Limb (tissue), 2 donors: ENCODE measurements around the gene TBC1D14.
"Not testable (repeated sequence)": the region's sequence is repeated elsewhere in the genome, so short reads cannot be mapped to it uniquely, and the experiment has no call there.

Experiments
- DNase-seq, 2 donors: peaks; one replicate each; pipeline ENCODE4 v3.0.0-alpha.2; 2016; ENCODE audit errors: extremely low spot score in 2 of 2

Gene TBC1D14

DNA sequence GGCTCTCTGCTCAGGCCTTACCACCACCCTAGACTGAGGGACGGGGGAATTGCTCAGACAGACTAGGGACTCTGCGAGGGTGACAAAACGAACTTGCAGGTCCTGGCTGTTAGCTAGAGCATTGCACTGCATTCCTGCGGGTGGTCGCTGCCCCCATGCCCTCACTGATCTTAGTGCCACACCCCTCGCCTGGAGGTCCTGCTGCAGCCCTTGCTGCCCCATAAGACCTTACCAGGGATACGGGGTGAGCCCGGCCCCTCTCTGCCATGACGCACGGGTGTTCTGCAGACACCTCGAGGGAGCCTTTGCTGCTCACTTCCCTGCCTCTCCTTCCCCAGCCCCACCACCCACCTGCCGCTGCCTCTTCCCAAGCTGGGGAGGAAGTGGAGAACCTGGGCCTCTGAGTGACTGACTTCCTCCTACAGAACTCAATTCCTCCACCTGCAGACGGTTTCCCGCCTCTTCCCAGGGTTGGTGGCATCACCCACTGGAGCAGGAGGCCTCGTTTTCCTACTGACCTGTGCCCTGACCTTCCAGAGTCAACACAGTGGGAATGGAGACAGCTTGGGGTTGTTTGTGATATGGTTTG, 19.8 kb upstream of the TBC1D14 start:
- no peak for DNase-seq

DNA sequence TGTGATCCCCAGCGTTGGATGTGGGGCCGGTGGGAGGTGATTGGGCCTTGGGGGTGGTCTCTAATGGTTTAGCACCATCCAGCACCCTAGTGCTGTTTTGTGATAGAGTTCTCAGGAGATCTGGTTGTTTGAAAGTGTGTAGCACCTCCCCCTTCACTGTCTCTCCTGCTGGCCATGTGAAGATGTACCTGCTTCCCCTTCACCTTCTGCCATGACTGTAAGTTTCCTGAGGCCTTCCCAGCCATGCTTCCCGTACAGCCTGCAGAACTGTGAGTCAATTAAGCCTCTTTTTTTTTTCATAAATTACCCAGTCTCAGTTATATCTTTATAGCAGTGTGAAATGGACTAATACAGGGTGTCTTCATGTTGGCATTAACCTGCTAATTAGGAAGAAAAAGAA, 19.3 kb upstream of the TBC1D14 start:
- DNase-seq: no peak

DNA sequence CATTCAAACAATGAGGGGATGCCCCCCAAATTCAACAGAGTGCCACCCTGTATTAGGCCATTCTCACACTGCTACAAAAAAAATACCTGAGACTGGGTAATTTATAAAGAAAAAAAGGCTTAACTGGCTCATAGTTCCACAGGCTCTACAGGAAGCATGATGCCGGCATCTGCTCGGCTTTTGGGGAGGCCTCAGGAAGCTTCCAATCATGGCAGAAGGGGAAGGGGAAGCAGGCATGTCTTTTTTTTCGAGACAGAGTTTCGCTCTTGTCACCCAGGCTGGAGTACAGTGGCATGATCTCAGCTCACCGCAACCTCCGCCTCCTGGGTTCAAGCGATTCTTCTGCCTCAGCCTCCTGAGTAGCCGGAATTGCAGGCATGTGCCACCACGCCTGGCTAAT, 18.7 kb upstream of the TBC1D14 start:
- DNase-seq: not testable (repeated sequence)

DNA sequence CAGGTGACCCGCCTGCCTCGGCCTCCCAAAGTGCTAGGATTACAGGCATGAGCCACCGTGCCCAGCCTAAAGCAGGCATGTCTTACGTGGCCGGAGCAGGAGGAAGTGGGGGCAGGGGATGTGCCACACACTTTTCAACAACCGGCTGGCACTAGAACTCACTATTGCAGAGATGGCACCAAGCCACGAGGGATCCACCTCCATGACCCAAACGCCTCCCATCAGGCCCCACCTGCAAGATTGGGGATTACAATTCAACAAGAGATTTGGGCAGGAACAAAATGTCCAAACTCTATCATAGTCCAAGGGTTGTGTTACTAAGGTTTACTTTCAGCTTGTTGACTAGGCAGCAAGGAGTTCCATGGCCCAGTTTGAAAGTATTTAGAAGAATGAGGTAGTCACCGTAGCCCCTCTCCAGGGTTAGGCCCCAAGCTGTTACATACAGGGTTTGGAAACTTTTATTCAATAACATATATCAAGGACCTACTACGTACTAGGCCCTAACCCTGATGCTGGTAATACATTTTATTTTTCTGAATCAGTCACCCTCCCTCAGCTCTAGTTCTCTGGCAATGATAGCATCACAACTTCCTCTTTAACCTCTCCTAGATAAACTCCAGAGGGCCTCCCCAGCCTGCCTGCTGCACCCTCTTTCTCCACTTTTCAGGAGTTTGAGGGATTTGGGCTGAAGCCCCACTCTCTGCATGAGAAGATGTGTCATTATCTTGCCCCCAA, 18.0 kb upstream of the TBC1D14 start:
- no peak for DNase-seq

DNA sequence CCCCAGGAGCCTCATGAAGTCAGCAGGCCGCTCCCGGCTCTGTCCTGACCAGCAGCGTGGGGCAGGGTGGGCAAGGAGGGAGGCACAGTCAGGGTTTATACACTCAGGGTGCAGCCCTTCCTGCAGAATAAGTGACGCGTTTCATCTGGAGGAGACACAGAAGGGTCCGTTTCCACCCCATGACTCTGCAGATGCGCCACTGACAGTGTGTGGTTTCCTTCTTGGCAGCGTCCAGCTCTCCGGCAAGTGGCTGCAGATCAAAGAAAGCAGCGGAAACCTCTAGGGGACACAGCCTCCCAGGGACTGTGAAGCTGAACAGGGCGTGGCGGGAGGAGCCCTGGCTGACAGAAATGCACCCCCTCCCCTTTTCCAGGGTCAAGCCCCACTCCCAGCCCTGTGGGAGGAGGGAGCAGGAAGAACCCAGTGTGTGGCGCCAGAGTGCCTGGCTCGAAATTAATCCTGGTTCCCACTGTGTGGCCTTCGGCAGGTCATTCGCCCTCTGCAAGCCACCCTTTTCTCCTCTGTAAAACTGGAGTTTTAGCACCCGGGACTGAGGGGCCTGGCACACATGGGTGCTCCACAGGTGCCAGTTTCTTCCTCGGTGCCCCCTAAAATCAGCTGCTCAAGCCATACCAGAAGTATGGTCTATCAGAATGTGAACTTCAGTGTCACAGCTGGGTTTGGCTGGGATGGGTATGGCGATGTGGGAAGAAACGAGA, 17.3 kb upstream of the TBC1D14 start:
- DNase-seq: no peak

DNA sequence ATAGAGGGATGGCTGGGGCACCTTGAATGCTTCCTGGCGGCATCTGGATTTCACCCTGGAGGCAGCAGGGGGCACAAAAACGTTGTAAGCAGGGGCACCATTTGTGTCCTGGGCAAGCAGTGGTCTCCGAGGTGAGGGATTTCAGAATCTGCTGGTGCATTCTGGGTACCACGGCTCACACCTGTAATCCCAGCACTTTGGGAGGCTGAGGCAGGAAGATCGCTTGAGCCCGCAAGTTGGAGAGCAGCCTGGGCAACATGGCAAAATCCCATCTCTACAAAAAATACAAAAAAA, 16.8 kb upstream of the TBC1D14 start:
- no peak for DNase-seq

DNA sequence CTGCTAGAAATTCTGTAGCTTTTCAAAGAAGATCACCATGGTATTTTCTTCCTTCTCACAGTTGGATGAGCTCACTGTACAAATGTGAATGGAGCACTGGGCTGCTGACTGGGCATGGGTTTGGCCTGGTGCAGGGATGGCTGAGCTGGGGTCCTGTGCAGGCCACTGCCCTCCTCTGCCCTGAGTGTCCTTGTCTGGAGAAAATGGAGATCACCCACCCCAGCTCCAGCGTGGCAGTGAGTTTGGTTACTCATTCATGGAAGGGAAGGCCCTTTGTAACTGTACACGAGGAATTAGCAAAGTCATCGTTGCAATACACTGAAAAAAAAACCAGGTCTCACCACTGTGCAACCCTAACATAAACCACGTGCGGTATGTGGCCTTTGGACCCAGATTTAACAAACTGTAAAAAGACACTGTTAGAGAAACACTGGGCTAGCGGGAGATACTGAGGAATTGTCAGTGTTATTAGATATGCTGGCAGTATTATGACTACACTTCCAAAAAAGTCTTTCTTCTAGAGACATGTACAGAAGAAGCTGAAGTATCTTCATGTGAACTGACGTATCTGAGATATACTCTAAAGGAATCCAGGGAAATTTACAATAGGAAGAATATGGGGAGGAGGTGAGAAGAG, 16.1 kb upstream of the TBC1D14 start:
- no peak for DNase-seq

DNA sequence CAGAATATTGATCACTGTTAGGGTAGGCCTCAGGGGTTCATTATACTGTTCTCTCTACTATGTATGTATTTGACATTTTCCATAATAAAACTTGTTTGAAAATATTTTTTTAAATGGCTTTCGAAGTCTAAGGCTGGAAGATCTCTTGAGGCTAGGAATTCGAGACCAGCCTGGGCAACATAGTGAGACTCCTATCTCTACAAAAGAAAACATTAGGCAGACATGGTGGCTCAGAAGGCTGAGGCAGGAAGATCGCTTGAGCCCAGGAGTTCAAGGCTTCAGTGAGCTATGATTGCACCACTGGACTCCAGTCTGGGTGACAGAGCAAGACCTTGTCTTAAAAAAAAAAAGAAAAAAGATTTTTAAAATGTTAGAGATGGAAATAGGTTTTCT, 15.5 kb upstream of the TBC1D14 start:
- DNase-seq: no peak

DNA sequence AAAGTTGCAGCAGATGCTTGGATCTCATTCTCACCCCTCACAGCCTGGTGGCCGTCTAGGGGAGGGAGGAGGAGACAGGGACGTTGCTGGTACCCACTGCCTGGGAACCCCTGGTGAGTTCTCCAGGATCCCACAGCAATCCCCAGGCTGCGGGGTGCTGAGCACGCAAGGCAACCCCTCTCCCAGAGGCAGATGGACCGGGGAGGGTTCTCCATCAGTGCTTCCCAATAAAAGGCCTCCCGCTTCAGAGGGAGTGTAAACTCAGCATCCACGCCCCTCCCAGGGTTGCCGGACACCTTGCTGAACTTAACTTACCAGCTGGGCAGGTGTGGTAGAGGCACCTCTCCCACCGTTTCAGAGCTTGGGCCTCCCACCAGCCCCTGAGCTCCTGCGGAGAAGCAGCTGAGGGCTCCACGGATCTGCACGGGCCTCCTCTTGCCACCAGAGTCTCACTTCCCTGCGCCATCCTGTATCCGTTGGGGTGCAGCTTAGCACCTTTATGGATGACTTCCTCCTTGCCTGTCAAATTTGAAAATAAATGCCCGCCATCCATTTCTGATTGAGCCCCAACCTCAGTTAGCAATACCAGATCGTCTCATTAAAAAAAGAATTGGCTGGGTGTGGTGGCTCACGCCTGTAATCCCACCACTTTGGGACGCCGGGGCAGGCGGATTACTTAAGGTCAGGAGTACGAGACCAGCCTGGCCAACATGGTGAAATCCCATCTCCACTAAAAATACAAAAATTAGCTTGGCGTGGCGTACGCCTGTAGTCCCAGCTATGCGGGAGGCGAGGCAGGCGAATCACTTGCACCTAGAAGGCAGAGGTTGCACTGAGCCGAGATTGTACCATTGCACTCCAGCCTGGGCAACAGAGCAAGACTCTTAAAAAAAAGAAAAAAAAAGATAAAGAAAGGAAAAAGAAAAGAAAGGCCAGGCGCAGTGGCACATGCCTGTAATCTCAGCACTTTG, 14.8 kb upstream of the TBC1D14 start:
- DNase-seq: no peak

DNA sequence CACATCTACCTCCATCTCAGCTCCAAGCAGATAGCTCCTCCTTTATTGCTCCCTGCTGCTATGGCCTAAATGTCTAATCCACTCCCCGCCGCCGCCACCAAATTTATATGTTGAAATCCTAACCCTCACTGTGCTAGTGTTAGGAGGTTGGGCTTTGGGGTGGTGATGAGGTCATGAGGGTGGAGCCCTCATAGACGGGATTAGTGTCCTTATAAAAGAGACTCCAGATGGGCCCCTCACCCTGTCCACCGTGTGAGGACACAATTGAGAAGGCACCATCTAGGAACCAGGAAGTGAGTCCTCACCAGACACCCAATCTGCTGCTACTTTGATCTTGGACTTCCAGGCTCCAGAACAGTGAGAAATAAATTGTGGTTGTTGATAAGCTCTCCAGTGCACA, 13.6 kb upstream of the TBC1D14 start:
- no peak for DNase-seq

DNA sequence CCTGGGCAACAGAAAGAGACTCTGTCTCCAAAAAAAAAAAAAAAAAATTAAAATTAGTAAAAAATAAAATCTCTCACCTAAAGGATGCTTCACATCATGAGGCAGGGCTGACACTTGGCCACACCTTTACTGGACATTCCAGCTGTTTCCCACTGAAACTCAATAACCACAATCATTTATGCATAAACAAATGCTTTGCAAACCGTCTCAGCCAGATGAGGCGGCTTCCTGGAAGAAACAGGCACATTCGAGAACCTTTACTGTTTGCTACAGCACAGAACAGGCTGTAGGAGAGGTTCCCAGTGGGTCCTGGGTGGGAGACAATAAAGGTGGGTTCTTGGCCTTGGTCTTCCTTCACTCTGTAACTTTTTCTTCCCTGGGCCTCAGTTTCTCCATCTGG, 10.9 kb upstream of the TBC1D14 start:
- DNase-seq: no peak

DNA sequence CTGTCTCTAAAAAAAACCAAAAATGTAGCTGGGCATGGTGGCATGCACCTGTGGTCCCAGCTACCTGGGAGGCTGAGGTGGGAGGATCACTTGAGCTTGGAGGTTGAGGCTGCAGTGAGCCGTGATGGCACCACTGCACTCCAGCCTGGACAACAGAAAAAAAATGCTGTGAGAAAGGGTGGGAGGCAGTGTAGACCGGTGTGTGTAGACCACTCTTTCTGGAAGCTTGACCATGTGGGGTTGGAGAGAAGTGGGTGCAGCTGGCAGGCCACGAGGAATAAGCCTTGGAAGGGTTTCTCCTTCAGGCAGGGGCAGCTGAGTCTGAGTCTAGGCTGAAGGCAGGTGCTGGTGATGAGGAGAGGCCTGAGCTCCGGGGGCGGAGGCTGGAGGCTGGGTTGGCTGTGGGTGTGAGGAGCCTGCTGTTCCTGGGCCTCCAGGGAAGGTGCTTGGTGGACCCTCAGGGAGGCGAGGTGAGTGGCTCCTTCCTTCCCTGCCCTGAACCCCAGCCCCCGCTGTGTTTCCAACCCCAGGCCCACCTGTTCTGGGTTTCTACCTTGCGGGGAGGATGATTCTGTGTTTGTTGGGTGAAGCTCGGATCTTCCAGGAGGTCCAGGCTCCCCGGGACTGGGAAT, 9.3 kb upstream of the TBC1D14 start:
- DNase-seq: no peak

DNA sequence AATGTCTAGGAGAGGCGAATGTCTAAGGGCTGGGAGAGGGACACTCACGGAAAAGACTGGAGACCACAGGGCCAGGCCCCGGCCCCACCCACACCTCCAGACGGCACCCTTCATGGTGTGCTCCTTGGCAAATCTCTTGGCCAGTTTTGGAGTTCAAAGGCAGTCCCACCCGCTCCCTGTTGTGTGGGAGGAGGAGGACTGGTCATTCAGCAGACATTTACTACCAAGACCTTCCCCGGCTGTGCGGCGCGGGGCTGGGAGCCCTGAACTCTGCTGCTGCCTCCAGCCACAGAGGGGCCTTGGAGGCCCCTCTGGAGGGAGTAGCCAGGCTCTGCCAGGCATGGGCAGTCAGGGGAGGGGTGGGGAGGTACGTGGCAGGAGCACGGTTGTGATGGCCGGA, 8.7 kb upstream of the TBC1D14 start:
- DNase-seq: no peak

DNA sequence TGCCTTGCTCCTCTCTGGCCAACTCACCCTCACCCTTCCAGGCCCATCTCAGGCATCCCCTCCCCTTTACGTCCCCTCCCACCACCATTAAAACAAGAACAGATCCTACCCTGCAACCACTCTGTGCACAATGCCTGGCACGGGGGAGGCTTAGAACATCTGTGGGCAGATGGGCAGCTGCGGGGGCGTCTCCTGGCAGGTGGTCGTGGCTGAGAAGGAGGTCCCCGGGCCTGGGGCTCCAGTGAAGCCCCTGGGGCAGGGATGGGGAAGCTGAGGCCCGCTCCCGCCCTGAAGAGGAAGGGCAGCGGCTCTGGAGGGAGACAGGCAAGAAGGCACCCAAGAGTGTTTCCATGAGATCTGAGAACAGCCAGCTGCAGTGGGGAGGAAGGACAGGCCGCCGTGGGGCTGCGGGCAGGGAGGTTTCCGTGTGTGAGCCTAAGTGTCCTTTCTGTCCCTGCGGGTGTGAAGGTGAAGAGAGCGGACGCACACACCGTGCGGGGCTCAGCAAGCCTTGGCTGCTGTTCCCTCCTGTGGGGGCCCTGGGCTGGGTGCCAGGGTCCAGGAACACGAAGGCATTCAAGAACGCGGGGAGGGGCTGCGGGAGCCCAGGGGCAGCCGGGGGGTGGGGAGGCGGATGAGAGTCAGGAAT, 7.8 kb upstream of the TBC1D14 start:
- DNase-seq: no peak

DNA sequence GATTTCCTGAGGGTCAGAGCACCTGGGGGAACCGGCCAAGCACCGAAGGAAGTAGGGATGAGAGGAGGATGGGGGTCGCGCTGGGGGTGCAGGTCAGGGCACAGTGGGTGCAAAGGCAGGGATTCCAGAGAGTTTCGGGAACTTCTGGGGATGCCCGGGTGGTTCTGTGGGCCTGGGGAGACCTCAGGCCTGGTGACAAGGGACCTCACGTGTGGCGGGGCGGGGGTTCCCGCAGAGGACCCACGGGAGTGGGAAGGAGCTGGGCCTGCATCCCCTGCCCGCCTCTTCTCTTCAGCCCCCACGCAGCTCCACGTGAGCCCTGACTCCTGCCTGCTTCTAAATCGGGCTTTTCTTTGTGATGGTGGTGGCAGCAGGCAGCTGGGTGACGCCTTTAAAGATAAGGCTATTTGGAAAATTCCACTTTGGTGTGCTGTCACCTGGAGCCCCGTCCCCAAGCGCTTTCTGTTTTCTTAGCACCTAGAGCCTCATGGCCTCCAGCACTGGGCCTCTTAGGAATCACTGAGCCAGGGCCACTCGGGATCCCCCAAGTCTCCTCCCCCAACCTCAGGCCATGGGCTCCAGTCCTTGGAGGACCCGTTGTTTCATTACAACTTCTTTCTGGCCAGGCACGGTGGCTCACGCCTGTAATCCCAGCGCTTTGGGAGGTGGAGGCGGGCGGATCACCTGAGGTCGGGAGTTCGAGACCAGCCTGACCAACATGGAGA, 7.1 kb upstream of the TBC1D14 start:
- DNase-seq: no peak

DNA sequence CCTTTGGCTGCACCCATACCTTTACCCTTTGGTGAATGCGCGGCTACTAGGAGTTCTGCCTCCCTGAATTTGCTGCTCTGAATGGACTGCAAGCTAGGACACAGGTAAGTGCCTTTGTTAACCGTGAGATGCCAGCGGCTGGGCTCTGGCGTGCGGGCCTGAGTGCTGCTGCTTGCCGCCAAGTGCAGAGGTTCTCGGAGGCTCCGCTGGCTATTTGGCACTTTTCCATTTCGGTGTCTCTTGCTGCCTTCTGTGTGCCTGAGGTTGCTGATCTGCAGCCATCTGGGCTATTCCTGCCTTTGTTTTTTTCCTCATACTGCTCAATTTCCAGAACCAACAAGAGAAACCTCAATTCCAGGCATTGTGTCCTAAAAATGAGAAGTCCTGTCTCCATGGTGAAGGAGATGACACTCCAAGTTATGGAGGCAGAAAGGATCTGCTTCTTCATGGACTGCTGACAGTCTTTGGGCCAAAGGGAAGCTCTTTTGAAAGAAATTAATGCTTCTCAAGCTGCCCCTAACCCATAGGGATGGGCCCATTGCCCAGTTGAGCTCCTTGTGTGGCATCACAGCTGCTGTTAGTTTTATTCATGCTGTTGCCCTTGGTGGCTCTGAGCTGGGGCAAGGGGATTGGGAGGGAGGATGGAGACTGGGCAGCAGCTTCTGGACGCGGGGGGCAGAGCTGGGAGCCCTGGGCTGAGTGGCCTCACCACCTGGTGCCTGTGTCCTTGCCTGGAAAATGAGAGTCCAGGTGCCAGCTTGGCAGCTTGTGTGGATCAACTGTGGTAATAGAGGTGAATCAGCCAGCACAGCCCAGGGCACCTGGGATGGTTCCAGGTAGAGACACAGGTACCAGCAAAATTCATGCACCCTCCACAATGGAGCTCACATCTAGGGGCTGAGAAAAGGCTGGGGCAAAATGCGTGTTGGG, 3.8 kb upstream of the TBC1D14 start:
- no peak for DNase-seq

DNA sequence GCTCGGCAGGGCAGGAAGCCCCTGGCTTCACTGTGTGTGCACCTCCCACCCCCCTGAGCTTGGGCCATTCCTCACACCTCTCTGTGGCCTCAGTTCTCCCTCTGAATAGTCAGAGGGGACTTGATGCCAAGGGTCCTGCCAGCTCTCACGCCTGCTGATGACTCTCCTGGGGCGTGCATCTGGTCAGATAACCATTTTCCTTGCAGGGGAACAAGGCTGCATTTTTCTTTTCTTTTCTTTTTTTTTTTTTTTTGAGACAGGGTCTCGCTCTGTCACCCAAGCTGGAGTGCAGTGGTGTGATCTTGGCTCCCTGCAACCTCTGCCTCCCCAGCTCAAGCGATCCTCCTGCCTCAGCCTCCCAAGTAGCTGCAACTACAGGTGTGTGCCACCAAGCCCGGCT, 3.1 kb upstream of the TBC1D14 start:
- DNase-seq: not testable (repeated sequence)

DNA sequence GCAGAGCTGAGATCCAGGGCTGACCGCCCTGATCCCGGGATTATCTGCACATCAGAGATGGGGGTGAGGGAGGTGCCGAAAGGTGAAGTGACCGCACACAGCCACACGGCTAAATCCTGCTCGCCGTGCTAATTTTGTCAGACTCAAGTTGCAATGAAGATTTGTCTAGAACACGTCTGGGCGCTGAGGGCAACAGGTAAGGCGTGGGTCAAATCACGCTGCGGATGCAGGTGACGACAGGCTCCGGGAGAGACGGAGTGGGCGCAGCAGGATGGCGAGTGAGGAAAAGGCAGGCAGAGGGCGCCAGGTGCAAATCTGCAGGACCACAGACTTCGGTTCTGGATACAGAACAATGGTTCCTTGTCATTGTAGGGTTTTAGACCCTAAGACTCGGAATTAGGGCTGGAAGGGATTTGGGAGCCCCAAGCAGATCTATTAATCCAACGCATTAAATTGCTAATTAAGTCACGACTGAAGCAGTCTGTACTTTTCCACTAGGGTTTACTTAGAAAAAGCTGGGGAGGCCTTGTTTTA, 1.9 kb upstream of the TBC1D14 start:
- no peak for DNase-seq
